Measurements from ENCODE around the gene STAT3.
"Not testable (repeated sequence)": the region's sequence is repeated elsewhere in the genome, so short reads cannot be mapped to it uniquely, and the experiment has no call there.

Gene STAT3

DNA sequence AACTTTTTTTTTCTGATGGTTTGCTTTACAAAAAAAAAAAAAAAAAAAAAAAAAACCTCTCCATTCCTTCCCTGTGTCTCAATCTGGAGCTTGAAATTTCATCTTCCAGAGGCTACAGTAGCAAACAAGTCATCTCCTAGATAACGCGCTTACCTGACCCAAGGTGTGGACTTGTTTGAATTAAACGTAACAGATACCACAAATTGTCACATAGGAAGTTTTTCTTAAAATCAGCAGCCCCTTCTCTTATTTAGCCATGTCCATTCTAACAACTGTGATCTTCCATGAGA lies 114.0 kb downstream of the STAT3 start:
- no peak for DNase-seq

DNA sequence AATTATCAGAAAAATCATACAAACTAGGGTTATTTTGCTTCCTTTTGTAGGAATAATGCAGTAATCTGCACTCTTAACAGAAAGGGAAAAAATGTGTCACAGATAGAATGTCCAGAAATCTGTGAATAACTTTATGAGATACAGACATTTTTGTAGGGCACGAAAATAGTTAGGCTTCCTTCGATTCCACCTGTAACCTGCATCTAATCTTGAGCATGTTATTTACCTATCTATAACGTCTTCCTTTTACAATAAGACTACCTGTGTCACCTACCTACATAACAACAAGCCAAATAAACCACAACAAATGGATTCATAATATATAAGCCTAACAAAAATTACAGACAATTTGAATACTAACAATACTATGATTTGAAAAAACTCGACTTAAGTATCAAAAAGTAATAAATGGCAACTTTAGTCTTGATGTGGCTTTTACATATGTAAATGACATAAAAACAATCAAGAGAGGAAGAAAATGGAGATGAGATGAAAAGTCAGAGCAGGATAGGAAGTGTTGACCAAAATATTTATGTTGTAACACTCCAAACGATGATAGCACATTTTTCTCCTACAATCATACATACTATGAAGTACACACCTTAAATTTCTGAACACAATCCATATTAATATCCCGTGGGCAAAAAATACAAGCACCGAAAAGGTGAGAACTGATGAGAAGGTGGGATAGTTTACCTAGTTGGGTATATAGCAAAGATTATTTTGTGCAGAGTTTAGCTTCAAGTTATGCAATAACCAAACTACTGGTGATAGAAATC lies 114.6 kb downstream of the STAT3 start:
- no peak for DNase-seq

DNA sequence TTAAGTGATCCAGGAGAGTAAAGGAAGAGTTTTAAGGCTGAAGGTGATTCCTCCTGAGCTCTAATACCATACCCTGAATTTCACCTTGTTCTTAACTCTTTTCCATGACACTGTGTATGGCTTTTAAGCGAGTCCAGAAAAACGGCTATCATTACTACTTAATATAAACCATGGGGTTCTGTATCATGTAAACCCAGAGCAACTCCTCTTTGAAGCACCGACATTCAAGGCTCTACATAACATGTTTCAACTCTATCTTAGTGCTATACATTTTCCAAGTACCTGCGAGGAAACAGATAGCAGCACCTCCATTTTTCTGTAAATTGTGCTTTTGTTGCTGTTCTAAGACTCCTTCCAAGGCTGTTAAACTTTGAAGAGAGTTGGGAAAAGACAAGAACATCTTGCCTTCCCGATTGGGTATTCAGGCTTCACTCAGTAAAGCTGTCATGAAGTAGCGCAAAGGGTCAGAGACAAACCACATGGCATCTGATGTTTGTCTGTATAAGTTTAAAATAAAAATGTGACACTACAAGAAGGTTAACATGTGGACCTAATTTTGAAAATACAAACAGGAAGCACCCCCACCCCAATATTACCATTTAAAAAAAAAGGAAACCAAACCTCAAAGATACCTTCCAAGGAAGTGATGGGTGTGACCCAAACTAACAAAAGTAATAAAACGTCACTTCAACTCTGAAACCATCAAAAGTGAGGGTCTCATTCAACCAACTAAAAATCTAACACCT lies 115.9 kb downstream of the STAT3 start:
- no peak for DNase-seq

DNA sequence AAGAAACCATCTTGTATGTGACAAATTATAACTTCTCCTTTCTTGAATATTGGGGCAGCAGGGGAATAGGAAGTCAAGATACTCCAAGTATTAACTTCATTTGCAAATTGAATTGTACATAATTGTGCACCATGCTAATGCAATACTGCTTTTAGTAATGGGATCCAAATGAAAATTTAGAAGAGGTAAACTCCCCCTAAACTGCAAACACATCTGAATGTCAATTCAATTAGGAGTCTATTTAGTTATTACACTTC lies 116.5 kb downstream of the STAT3 start:
- no peak for DNase-seq

DNA sequence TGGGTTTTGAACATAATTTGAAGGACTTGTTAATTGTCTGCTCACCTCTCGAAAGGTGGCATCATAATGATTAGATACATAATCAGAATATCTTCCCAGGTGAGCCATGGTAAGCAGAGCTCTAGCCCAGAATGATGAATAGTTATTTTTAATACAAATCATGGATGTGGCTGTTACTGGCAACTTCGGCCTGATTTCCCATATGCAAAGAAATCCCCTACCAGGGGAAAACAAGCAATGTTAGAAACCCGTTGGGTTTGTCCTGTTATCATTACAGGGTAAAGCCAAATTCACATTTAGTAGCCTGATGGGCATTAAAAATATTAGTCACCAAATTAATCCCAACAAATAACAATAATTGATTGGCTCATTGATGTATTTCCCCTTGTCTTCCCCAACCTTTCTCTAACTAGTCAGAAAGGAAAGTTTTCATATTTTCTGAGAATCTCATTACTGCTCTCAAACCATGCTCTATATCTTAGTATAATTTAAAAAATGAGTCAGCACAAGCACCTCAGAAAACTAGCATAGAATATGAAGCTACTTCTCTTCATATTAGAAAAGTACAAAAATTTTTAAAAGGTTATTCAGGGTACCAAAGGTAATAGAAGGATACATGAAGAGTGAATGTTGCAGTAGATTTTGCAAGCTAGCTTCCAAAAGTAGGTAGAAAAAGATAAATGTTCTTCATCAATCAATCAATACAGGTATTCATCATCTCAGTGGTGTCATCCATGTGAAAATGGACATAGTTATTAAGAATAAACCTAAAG lies 117.0 kb downstream of the STAT3 start:
- no peak for DNase-seq

DNA sequence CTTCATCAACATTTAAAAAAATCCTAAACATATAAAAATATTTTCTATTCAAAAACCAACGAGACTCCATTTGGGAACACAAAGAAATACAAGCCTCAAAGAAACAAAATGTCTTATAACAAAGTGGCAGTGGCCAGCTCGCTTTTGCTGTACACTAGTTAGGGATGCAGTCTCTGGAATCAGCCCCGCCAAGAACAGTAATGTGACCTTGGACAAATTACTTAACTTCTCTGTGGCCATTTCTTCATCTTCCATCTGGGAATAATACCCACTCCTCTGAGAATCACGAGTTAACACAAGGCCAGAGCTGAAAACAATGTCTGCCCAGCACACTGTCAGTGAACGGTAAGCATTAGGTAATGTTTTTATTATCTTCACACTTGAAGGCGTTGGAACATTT lies 117.6 kb downstream of the STAT3 start:
- no peak for DNase-seq

DNA sequence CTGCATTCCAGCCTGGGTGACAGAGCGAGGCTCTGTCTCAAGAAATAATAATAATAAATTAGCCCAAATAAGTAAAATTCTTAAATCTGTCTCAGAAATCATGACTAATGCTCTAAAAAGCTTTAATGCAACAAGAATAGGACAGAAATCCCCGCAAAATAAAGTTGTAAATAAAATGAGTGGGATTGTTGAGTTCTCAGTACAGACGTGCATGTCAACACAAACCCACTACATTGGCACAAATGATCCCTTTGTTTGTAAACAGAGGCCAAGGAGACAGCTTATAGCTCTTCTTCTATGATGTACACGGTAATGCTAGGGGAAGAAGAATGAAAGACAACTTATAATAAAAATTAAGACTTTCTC lies 118.1 kb downstream of the STAT3 start:
- no peak for DNase-seq

DNA sequence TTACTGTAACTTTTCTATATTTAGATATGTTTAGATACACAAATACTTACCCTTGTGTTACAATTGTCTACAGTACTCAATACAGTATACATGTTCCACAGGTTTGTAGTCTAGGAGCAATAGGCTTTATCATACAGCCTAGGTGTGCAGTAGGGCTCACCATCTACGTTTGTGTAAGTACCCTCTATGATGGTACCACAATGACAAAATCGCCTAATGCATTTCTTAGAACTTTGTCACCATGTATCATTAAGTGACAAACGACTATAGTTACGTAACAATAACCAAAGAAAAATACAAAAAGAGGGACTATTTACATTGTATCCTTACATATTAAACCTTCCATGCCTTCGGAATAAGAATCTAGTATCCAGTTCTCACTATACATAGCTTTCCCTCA lies 120.0 kb downstream of the STAT3 start:
- DNase-seq: no peak

DNA sequence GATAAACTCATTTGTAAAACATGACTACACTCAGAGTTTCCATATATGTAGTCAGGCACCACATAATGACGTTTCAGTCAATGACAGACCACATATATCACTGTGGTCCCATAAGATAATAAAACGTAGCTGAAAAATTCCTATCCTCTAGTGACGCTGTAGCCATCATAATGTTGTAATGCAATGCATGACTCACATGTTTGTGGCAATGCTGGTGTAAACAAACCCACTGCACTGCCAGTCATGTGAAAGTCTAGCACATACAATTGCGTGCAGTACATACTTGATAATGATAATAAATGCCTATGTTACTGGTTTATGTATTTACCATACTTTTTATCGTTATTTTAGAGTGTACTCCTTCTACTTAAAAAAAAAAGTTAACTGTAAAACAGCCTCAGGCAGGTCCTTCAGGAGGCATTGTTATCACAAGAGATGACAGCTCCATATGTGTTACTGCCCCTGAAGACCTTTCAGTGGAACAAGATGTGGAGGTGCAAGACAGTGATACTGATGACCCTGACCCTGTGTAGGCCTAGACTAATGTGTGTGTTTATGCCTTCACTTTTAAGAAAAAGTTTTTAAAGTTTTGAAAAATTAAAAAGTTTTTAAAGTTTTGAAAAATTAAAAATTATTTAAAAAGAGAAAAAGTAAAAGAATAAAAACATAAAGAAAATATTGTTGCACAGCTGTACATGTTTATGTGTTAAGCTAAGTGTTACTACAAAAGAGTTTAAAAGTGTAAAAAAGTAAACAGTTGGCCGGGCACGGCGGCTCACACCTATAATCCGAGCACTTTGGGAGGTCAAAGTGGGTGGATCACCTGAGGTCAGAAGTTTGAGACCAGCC lies 121.1 kb downstream of the STAT3 start:
- no peak for DNase-seq

DNA sequence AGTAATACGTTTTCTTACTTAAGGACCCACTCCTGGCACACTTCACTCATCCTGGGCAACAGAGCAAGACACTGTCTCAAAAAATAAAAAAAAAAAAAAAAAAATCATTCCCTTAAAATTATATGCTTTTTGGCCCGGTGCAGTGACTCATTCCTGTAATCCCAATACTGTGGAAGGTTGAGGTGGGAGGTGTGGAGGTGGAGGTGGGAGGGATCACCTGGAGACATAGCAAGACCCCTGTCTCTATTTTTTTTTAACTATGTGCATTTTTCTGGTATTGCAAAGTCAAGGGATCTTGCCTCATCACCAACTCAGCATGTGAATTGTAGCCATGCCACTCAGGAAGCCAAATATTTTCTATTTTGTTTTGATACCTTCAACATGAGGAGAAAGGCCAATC lies 121.8 kb downstream of the STAT3 start:
- no peak for DNase-seq

DNA sequence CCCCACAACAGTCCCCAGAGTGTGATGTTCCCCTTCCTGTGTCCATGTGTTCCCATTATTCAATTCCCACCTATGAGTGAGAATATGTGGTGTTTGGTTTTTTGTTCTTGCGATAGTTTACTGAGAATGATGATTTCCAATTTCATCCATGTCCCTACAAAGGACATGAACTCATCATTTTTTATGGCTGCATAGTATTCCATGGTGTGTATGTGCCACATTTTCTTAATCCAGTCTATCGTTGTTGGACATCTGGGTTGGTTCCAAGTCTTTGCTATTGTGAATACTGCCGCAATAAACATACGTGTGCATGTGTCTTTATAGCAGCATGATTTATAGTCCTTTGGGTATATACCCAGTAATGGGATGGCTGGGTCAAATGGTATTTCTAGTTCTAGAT lies 123.9 kb downstream of the STAT3 start:
- not testable (repeated sequence) for DNase-seq
